Nephron (organoid): ENCODE results near the gene ATOH1.

Source experiments
- H3K27ac Mint-ChIP-seq, 3 experiments: 2 replicates each; pipeline ENCODE4 v1.8.0; 2020; ENCODE audit warnings: mixed read lengths in 3 of 3, mild to moderate bottlenecking in 2 of 3, moderate library complexity in 1 of 3
- H3K27me3 Mint-ChIP-seq: 2 replicates; pipeline ENCODE4 v1.8.0; 2021; ENCODE audit warnings: low read depth, mild to moderate bottlenecking, moderate library complexity, mixed read lengths
- H3K36me3 Mint-ChIP-seq: 2 replicates; pipeline ENCODE4 v1.8.0; 2020; ENCODE audit warnings: low read depth, mixed read lengths
- H3K4me1 Mint-ChIP-seq: 2 replicates; pipeline ENCODE4 v1.8.0; 2020; ENCODE audit warnings: mixed read lengths
- H3K4me3 Mint-ChIP-seq, 3 experiments: 2 replicates each; pipeline ENCODE4 v1.8.0; 2020; ENCODE audit warnings: mild to moderate bottlenecking in 3 of 3, mixed read lengths in 3 of 3, moderate library complexity in 2 of 3
- H3K9me3 Mint-ChIP-seq: 2 replicates; pipeline ENCODE4 v1.8.0; 2020; ENCODE audit warnings: mixed read lengths
- CTCF ChIP-seq, 3 experiments: fragments of 200-600 bp; sonication (generic); IDR thresholded peaks; one replicate each; pipeline ENCODE4 v1.5.0; 2021; ENCODE audit warnings: antibody characterized with exemption in 3 of 3; ENCODE audit not compliant: unreplicated experiment in 3 of 3

ATOH1 gene

GRCh38 chr4:93791570-93792195 is 36.9 kb upstream of the ATOH1 start:
- no peaks in the 10 kb centered on the region for H3K9me3 Mint-ChIP-seq
- no peaks in the 10 kb centered on the region for H3K4me1 Mint-ChIP-seq
- no peak overlapping the region for H3K27ac Mint-ChIP-seq
- no peak overlapping the region for H3K4me3 Mint-ChIP-seq
- peak; percentile 83 to 94 (median 93) for TF ChIP-seq CTCF (IDR thresholded peaks at IDR 0.05; ENCODE audit: unreplicated experiment in 3 of 3)
- H3K27me3 Mint-ChIP-seq = peaks cover 8% of the 10 kb centered on the region
- no peaks in the 10 kb centered on the region for H3K36me3 Mint-ChIP-seq

DNA sequence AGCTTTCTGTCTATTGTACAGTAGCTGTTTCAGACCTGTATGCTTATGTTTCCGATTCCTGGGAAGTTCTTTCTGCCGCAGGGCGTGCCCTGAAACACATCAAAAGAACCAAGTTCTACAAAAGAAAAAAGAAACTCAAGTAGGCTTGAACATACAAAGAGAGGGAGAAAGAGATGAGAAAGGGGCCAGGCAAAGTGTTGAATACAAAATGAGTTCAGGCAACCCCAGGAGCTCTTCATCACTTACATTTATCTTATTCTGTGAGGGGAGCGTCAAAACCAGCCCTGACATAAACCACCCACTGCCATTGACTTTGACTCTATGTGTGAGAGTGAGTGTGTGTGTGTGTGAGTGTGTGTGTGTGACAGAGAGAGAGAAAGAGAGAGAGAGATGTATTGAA is 26.5 kb upstream of the ATOH1 start:
- Mint-ChIP-seq H3K27ac (no peak overlapping the region), H3K27me3 (peaks cover 6% of the 10 kb centered on the region), H3K4me1 (no peaks in the 10 kb centered on the region), H3K36me3 (no peaks in the 10 kb centered on the region), H3K4me3 (no peak overlapping the region), H3K9me3 (no peaks in the 10 kb centered on the region)
- TF ChIP-seq CTCF (IDR thresholded peaks at IDR 0.05; ENCODE audit: unreplicated experiment in 3 of 3) = no peak

DNA sequence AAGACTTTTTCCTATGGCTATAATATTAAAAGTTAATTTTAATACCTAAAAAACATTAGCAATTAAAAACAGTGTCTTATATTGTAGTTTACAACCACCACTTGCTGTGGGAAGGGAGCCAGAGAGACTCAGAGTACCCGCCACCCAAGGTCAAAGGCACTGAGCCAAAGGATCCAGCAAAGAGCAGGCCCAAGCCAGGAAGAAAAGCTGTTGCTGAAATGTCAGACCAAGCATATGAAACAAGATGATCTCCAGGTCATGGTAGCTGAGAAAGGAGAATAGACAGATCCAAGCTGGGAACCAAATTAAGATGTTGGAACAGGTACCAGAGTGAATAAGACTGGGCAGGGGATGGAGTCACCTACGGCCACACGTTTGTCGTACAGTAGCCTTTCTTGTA is 18.8 kb upstream of the ATOH1 start:
- no peak for TF ChIP-seq CTCF (IDR thresholded peaks at IDR 0.05; ENCODE audit: unreplicated experiment in 3 of 3)
- Mint-ChIP-seq H3K36me3 (no peaks in the 10 kb centered on the region), H3K27me3 (no peaks in the 10 kb centered on the region), H3K4me3 (no peak overlapping the region), H3K9me3 (no peaks in the 10 kb centered on the region), H3K27ac (no peak overlapping the region), H3K4me1 (no peaks in the 10 kb centered on the region)

GRCh38 chr4:93810340-93810992 is 18.1 kb upstream of the ATOH1 start:
- Mint-ChIP-seq H3K27me3 (no peaks in the 10 kb centered on the region), H3K27ac (no peak overlapping the region), H3K4me1 (no peaks in the 10 kb centered on the region)

GRCh38 chr4:93813092-93813491 is 15.5 kb upstream of the ATOH1 start:
- no peak overlapping the region for H3K27ac Mint-ChIP-seq
- no peaks in the 10 kb centered on the region for H3K36me3 Mint-ChIP-seq
- peaks cover 1% of the 10 kb centered on the region for H3K27me3 Mint-ChIP-seq
- no peaks in the 10 kb centered on the region for H3K9me3 Mint-ChIP-seq
- no peak overlapping the region for H3K4me3 Mint-ChIP-seq
- H3K4me1 Mint-ChIP-seq = no peaks in the 10 kb centered on the region
- no peak for TF ChIP-seq CTCF (IDR thresholded peaks at IDR 0.05; ENCODE audit: unreplicated experiment in 3 of 3)

More at GRCh38 chr4:93810340-93810992, 18.1 kb upstream of the ATOH1 start:
- no peak for TF ChIP-seq CTCF (IDR thresholded peaks at IDR 0.05; ENCODE audit: unreplicated experiment in 3 of 3)
- Mint-ChIP-seq H3K4me3 (no peak overlapping the region), H3K36me3 (no peaks in the 10 kb centered on the region), H3K9me3 (no peaks in the 10 kb centered on the region)

DNA sequence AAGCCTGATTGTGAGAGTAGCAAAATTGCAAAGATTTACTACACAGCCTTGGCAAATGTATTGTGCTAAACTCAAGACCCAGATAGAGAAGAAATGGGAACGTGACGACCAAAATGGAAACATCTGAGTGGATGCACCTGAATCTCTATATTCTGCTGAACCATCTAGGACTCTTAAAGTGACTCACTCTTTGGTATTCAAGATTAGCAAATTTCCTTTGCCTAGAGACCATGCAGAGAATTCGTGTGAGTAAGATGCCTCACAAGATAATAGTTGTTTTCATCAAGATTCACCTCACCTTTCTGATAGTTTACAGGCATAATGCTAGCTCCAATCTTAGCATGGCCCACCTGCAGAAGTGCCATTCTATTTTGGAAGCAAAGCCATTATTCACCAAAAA is 14.4 kb upstream of the ATOH1 start:
- Mint-ChIP-seq H3K4me3 (no peak overlapping the region), H3K27ac (no peak overlapping the region)

More for the DNA sequence above, 14.4 kb upstream of the ATOH1 start:
- no peak for TF ChIP-seq CTCF (IDR thresholded peaks at IDR 0.05; ENCODE audit: unreplicated experiment in 3 of 3)
- no peaks in the 10 kb centered on the region for H3K9me3 Mint-ChIP-seq
- H3K36me3 Mint-ChIP-seq = no peaks in the 10 kb centered on the region
- peaks cover 12% of the 10 kb centered on the region for H3K27me3 Mint-ChIP-seq
- H3K4me1 Mint-ChIP-seq = no peaks in the 10 kb centered on the region
